GM19238 (cell line): ENCODE measurements around the gene NUTM2D.
"Not testable (repeated sequence)": the region's sequence is repeated elsewhere in the genome, so short reads cannot be mapped to it uniquely, and the experiment has no call there.

Experiments
- DNase-seq: peaks from one replicate; pipeline ENCODE4 v3.0.0; 2011; ENCODE audit warnings: low spot score; ENCODE audit not compliant: insufficient read length

NUTM2D gene, protein sequence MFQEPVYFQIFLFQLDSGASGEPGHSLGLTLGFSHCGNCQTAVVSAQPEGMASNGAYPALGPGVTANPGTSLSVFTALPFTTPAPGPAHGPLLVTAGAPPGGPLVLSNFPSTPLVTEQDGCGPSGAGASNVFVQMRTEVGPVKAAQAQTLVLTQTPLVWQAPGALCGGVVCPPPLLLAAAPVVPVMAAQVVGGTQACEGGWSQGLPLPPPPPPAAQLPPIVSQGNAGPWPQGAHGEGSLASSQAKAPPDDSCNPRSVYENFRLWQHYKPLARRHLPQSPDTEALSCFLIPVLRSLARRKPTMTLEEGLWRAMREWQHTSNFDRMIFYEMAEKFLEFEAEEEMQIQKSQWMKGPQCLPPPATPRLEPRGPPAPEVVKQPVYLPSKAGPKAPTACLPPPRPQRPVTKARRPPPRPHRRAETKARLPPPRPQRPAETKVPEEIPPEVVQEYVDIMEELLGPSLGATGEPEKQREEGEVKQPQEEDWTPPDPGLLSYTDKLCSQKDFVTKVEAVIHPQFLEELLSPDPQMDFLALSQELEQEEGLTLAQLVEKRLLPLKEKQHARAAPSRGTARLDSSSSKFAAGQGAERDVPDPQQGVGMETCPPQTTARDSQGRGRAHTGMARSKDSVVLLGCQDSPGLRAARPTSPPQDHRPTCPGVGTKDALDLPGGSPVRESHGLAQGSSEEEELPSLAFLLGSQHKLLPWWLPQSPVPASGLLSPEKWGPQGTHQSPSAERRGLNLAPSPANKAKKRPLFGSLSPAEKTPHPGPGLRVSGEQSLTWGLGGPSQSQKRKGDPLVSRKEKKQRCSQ

DNA sequence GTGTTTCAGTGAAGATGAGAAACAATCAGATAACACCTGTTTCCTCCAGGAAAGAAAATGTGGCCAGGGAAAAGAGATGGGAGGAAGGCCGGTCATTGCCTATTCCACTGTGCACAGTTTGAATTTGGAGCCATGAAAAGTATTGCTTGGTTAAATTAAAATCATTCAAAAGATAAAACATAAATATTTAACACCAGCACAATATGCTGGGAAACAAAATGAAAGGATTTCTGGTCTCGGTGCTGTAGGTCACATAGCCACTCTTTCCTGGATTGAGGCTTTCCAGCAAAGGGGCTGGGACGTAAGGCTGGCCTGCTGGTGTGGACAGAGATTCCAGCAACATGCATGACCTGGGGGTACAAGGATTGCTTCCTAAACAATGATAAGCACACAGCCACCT, at the start of gene NUTM2D:
Gene NUTM2D (plus strand): TSS at position 301 of the 400 bp plus-strand sequence. CDS start 522 bp downstream, outside the sequence.
- DNase-seq, result not testable (repeated sequence)

DNA sequence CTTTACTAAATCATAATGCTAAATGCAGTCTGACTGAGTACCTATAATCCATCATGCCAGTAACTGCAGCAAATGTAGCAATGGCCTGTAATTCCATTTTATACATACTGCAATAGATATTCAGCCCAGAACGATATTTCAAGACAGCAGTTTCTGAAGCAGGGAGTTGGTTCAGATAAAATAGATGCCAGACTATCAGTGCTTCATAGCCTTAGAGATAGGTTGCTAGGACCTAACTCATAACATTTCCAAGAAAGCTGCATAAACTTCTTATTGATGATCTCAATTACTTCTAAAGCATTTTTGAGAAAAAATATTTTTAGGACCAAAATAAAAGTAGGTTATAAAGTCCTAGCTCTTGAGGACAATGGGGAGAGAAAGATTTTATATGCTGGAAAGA, 48.8 kb upstream of the NUTM2D start:
- DNase-seq, result not testable (repeated sequence)

DNA sequence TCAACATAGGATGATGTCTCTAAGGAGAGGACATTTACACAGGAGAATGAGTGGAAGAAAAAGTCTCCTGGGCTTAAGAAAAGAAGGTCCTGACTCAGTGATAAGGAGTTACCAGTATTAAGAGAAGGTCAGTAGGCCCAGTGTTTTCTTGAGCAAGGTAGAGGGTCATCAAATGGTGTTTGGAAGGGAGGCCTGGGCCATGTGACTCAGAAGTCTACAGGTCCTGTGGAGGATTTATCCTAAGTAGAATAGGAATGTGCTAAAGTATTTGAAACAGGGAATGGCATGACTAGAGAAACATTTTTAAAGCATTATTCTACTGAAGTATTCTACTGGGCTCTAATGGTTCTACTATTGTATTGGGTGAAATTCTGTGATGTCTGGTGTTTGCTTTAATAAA, 47.9 kb upstream of the NUTM2D start:
- not testable (repeated sequence) for DNase-seq

DNA sequence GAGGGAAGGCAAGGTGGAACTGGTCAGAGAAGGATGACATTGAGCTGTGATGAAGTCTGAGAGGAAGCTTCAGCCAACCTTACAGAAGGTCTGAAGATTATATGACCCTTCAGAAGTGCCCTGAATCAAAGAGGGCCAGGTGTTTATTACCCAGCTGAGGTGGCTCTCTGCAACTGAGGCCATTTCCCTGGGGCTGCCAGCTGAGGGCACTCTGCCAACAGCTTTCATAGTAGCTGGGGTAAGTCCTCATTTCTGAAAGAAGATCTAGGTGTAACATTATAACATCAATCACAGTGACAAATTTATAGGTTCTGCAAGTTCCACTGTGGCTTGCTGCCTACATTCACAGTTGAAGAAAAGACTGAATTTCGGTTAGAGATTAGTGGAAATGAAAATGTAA, 46.0 kb upstream of the NUTM2D start:
- DNase-seq, result not testable (repeated sequence)

DNA sequence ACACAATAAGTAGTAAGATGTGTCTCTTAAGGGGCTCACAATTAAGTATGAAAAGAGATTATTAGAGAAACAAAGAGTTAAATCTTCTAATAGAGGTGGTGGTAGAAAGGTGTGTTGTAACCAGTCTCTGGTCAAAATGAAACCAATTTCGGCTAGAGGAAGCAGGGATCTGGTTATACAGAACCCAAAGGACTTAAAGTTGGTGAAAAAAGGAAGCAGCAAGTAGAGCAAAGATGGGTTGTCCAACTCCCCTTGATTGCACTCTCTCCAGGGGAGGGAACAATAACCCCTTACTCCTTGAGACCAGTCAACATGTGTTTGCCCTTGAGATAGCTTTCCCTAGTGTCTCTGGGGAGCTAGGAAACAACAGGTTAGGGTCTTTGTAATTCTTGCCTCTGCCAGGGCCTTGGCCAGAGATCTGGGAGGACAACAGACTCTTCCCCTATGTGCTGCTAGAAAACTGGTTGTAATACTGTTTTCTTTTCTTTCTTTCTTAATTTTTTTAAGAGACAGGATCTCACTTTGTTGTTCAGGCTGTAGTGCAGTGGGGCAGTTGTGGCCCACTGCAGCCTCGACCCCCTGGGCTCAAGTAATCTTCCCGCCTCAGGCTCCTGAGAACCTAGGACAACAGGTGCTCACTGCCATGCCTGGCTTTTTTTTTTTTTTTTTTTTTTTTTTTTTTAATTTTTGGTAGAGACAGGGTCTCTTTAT, 43.7 kb upstream of the NUTM2D start:
- DNase-seq, result not testable (repeated sequence)

DNA sequence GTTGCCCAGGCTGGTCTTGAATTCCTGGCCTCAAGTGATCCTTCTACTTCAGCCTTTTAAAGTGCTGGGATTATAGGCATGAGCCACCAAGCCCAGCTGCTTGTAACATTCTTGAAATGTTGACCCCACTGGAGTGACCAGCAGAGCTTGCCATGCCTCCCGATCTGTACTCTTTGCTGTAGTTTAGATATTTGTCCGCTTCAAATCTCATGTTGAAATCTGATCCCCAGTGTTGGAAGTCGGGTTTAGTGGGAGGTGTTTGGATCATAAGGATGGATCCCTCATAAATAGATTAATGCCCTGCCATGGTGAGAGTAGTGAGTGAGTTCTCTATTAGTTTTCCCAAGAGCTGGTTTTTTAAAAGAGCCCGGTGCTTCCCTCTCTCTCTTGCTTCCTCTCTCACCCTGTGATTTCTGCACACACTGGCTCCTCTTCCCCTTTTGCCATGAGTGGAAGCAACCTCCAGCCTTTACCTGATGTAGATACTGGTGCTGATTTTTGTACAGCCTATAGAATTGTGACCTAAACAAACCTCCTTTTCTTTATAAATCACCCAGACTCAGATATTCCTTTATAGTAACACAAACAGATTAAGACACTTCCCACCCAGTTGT, 43.1 kb upstream of the NUTM2D start:
- not testable (repeated sequence) for DNase-seq

DNA sequence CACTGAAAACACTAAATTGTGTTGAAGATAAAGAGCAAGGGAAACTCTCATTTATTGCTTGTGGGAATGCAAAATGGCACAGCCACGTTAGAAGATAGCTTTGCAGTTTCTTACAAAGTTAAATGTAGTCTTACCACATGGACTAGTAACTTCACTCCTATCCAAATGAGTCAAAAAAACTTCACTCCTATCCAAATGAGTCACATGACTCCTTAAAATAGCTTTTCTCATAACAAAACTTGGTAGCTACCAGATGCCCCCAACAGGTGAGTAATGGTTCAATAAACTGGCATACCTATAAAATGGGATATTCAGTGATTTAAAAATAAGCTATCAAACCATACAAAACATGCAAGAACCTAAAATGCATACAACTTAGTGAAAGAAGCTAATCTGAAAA, 36.0 kb upstream of the NUTM2D start:
- not testable (repeated sequence) for DNase-seq

DNA sequence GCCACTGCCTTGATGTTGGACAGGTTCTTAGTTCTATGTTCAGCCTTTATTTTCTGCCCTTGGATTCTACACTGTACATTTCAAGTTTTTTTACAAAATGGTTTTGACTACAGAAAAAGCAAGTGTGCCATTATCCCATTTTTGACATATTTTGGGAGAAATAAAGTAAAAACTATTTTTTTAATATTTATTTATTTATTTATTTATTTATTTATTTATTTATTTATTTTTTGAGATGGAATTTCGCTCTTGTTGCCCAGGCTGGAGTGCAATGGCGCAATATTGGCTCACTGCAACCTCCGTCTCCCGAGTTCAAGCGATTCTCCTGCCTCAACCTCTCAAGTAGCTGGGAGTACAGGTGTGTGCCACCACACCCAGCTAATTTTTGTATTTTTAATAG, 33.0 kb upstream of the NUTM2D start:
- not testable (repeated sequence) for DNase-seq

DNA sequence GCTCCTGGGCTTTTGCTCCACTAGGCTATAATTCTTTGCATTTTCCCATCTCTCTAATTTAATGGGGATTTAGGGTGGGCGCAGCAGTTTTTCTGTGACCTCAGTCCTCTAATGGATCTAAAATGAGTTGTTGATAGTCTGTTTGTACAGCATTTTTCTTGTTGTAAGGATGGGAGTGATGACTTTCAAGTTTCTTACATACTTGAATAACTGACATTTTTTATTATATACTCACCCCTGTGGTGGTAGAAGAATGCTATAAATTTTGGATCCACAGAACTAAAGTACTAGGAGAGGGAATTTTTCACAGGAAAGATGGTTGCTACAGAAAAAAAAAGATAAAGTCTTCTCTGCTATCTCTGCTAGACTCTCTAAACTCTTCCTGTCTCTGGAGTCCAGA, 29.6 kb upstream of the NUTM2D start:
- DNase-seq, result not testable (repeated sequence)

DNA sequence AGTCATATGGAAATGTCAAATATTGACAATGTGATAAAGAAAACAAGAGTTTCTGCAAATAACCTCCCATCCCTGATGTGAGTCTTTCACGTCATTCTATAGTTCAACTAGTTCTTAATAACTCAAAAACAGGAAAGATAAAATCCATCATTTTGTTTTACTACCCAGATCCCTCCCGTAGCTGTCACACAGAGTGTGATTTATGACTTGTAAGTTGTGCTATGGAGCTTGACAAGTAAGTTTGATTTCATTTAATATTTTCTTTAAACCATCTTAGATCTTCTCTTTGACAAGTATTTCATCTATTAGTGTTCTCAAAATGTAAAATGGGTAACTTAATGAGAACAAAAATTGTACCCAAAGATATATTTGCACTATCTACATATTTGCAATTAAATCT, 28.4 kb upstream of the NUTM2D start:
- DNase-seq, result not testable (repeated sequence)

DNA sequence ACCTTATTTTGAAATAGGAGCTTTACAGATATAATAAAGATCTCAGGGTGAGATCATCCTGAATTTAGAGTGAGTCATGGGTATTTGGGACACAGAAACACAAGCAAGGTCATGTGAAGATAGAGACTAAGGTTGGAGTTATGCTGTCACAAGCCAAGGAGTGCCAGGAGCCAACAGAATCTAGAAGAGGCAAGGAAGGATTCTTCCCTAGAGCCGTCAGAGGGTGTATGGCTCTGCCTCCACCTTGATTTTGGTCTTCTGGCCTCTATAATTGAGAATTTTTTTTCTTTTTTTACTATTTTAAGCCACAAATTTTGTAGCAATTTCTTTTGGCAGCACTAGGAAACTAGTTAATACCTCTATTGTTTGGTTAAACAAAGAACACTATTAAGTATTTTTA, 24.9 kb upstream of the NUTM2D start:
- DNase-seq, result not testable (repeated sequence)

DNA sequence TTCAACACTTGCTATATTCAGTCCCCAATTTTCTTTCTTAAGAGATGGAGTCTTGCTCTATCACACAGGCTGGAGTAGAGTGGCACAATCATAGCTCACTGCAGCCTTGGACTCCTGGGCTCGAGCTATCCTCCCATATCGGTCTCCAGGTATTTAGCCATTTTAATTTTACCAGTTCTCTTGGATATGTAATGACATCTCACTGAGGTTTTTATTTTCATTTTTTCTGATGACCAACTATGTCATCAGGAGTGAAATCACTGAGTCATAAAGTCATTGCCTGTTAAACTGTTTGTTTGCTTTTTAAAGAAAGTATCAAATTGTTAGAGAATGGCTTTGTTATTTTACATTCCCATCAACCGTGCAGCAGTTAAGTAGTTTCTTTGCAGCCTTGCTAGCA, 17.1 kb upstream of the NUTM2D start:
- not testable (repeated sequence) for DNase-seq

DNA sequence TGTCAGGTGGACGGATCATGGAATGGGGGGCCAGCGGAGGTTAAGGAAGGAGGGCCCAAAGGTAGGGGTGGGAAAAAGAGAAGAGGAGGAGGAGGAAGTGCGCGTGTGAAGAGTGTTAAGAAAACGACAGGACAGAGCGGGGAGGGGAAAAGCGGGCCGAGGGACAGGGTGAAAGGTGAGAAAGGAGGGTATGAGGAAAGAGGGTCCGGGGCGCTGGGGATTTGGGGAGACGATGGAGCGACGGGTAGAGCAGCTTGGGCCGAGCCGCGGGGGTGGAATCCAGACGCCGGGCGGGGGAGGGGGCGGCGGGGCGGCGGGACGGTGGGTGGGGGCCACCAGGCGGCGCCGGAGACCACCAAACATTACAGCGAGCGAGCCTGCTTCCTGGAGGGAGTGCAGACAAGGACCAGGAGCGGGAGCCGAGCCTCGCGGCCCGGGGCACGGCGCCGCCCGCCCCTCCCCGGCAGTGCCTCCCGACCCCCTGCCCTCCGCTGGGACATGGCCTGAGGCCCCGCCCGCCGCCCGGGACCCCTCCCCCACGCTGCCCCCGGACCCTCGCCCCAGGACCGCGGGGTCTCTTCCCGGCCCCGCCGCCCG, 15.9 kb upstream of the NUTM2D start:
- DNase-seq, result not testable (repeated sequence)

DNA sequence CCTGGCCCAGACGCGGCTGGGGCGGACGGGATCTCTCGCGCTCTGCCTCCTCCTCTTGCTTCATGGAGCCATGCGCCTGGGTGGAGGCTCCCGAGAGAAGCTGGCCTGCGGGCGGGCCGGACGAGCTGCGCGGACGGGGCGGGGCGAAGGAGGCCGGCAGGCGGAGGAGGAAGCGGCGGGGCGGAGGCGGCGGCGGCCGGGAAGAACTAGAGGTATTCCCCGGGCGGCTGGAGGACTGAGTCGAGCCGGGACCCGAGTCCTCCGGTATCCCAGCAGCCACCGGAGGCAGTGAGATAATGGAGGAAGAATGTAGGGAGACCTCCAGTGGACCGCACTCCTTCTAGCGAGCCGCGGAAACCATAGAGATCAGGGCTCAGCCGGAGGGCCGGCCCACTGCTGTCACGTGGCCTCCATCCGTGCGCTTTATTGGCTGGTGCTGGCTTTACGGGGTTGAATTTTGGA, 15.3 kb upstream of the NUTM2D start:
- DNase-seq, result peak; percentile 22

DNA sequence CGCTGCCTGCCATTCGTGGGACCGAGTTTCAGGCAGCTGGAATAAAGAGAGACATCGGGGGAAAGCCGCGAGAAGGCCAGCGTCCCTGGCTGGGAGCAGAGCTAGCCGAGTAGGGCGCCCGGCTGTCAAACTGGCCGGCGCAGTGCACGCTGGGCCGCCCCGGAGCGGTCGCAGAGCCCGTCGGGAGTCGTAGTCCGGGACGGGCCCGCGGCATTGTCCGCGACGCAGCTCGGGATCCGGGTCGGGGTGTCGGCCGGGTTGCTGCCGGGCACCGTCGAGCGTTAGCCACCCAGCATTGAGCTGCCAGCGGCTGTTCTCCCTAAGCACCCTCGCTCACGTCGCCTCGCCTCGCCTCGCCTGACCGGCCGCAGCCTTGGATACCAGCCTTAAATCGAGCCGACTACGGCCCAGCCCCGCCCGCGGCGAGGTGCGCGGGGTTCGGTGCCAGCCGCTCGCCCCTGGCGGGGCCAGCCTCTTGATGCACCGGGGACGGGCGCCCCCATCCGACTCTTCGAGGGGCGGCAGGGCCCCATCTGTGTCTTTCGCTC, 14.8 kb upstream of the NUTM2D start:
- DNase-seq, result not testable (repeated sequence)

DNA sequence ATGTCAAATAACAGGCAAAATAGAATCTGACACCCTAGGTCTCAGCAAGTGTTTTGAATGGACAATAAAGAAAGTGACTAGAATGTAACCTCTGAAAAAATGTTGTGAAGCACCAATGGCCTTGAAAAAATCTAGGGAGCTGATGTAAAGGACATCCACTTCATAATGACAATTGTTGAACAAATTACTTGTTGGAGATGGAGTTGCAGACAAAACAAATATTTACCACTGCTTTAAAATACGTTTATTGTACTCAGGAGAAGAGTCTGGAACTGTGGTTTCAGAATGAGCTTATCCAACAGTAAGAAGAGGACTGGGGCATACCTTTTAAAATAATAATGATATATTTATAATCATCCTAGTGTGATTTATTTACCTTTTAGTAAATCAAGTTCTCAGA, 11.8 kb upstream of the NUTM2D start:
- not testable (repeated sequence) for DNase-seq

DNA sequence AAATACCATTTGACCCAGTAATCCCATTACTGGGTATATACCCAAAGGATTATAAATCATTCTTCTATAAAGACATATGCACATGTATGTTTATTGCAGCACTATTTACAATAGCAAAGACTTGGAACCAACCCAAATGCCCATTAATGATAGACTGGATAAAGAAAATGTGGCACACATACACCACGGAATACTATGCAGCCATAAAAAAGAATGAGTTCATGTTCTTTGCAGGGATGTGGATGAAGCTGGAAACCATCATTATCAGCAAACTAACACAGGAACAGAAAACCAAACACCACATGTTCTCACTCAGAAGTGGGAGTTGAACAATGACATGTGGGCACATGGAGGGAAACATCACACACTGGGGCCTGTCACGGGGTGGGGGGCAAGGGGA, 7.4 kb upstream of the NUTM2D start:
- not testable (repeated sequence) for DNase-seq

DNA sequence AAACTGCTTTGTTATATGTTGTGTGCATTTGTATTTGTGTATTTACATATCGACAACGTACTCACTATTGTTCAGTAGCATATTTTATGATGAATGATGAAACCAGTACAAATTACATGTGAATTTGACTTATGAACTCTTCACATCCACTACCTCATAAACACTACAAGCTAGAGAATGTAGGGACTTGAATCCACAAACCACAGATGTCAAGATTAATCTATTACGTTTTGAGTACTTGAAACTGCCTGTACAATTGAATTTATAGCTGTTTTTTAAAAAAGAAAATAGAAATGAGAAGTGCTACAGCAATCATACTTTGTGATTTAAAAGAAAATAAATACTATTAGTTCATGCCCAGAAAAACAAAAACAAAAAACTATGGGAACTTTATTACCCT, 4.7 kb upstream of the NUTM2D start:
- DNase-seq, result not testable (repeated sequence)

DNA sequence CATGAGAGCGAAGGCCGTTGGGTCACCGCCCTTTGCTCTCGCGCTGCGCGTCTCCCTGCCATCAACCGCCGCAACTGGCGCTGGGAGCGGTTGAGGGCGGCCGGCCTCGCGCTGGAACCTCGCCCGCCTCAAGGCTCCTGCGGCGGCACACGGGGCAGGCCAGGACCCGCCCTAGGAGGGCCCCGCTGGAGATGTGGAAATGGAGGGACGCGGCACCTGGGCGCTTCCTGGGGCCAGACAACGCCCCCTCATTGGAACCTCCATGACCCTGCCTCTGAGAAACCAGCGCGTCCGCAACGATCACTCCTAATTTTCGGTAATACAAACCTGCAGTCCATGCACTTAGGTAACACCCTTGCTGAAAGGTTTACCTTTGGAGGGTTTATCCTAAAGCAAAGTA, 2.4 kb upstream of the NUTM2D start:
- not testable (repeated sequence) for DNase-seq

DNA sequence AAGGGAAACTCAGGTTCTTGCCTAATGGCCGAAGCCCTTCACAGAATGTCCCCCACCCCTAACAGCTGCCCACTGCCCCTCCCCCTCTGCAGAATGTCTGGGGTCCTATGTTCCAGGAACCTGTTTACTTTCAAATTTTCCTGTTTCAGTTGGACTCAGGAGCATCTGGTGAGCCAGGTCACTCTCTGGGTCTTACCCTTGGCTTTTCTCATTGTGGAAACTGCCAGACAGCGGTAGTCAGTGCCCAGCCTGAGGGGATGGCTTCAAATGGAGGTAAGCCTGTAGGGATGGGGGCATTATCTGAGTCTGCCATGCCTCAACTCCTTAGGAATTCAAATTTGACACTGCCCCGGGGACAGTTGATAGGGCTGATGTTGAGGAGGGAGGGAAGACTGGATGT, 615 bp downstream of the NUTM2D start:
- not testable (repeated sequence) for DNase-seq
